A673 (cell line): Measurements from ENCODE around the gene ELOF1. TPM values are rescaled to one million over a fixed set of nuclear protein-coding genes. Genes with fewer than 3 reads are reported as not detected.

Source experiments
- BruUV-seq: library from RNA; stranded (reverse); fragments of 400-500 nt; replicated peaks from 2 replicates; lab custom pipeline; 2021; lab: Mats Ljungman, UMichigan
- CTCF ChIA-PET: fragments of 300-600 bp; sonication (Branson Sonifier 250); formaldehyde crosslinking; loops from one replicate; lab custom pipeline; 2022; ENCODE audit warnings: antibody characterized with exemption; lab: Charles Lee
- POLR2A ChIA-PET: fragments of 300-600 bp; sonication (Branson Sonifier 250); formaldehyde crosslinking; loops from one replicate; lab custom pipeline; 2022; ENCODE audit warnings: antibody characterized with exemption; ENCODE audit not compliant: low non-redundant PET; lab: Charles Lee
- DNase-seq: peaks from one replicate; pipeline ENCODE4 v3.0.0-alpha.2; 2015; ENCODE audit warnings: low spot score
- H3K27ac ChIP-seq: fragments of 200-600 bp; sonication (generic); 2 replicates; pipeline ENCODE4 v1.5.1; 2016; ENCODE audit warnings: mixed run types, low read depth, mild to moderate bottlenecking, mixed read lengths, antibody characterized with exemption, low read length; ENCODE audit not compliant: poor library complexity, severe bottlenecking
- H3K27me3 ChIP-seq: fragments of 200-600 bp; sonication (generic); replicated peaks from 2 replicates; pipeline ENCODE4 v1.6.1; 2017; ENCODE audit warnings: mixed run types, low read depth, mild to moderate bottlenecking, mixed read lengths, antibody characterized with exemption, low read length; ENCODE audit not compliant: insufficient read depth, poor library complexity
- H3K36me3 ChIP-seq: fragments of 200-600 bp; sonication (generic); 2 replicates; pipeline ENCODE4 v1.6.1; 2016; ENCODE audit warnings: mixed run types, mild to moderate bottlenecking, mixed read lengths, antibody characterized with exemption, low read length; ENCODE audit not compliant: insufficient read depth, poor library complexity, severe bottlenecking
- H3K4me1 ChIP-seq: fragments of 200-600 bp; sonication (generic); 2 replicates; pipeline ENCODE4 v1.6.1; 2017; ENCODE audit warnings: mixed run types, mild to moderate bottlenecking, mixed read lengths, antibody characterized with exemption, low read length; ENCODE audit not compliant: insufficient read depth, poor library complexity, severe bottlenecking
- H3K4me3 ChIP-seq: fragments of 200-600 bp; sonication (generic); 2 replicates; pipeline ENCODE4 v1.5.1; 2016; ENCODE audit warnings: low read depth, mixed run types, mild to moderate bottlenecking, mixed read lengths, low read length; ENCODE audit not compliant: poor library complexity, severe bottlenecking
- H3K9me3 ChIP-seq: fragments of 200-600 bp; sonication (generic); 2 replicates; pipeline ENCODE4 v1.6.1; 2016; ENCODE audit warnings: mixed run types, low read depth, mild to moderate bottlenecking, mixed read lengths, antibody characterized with exemption, low read length; ENCODE audit not compliant: poor library complexity, severe bottlenecking
- CTCF ChIP-seq: fragments of 300-800, 200-600 bp; sonication (generic); conservative IDR thresholded peaks from 2 replicates; pipeline ENCODE4 v1.5.1; 2017; ENCODE audit warnings: low read depth, mild to moderate bottlenecking, antibody characterized with exemption, low read length, moderate library complexity, mixed read lengths
- EZH2 ChIP-seq: fragments of 200-600 bp; sonication (generic); IDR thresholded peaks from 2 replicates; pipeline ENCODE4 v1.6.1; 2017; ENCODE audit warnings: borderline replicate concordance, low read depth, mild to moderate bottlenecking, mixed read lengths, antibody characterized with exemption, low read length; ENCODE audit not compliant: poor library complexity, severe bottlenecking
- intact Hi-C: fragments of 100-400 bp; cut with micrococcal nuclease; formaldehyde crosslinking; loops from one replicate; pipeline ENCODE4 v1.10.0; 2022; ENCODE audit not compliant: unreplicated experiment
- total RNA-seq: library from RNA; stranded (reverse); gene quantifications from 2 replicates; pipeline ENCODE4 v1.2.3, GENCODE V29; 2021

Gene ELOF1
- total RNA-seq, 1 experiment from 2014 or later: 97.9 TPM

- no TSS peak for BruUV-seq
- Histone ChIP-seq H3K27ac (no peak overlapping the region), H3K36me3 (peaks cover 15% of the 10 kb centered on the region), H3K9me3 (no peaks in the 10 kb centered on the region), H3K27me3 (no peaks in the 10 kb centered on the region), H3K4me3 (no peak overlapping the region), H3K4me1 (peaks cover 2% of the 10 kb centered on the region)
- intact Hi-C loops: no loop called here
- CTCF ChIA-PET: no interaction called here
- no peak for TF ChIP-seq CTCF
- TF ChIP-seq EZH2: no peak
- POLR2A ChIA-PET: no interaction called here
- no peak for DNase-seq
These were observed 37.1 kb upstream of the ELOF1 start for GRCh38 chr19:11596156-11596555.

GRCh38 chr19:11594084-11594483 is 35.1 kb upstream of the ELOF1 start:
- intact Hi-C loops: no loop called here
- no TSS peak for BruUV-seq
- TF ChIP-seq CTCF (no peak), EZH2 (no peak)
- ChIA-PET CTCF (interaction anchor here (0.6 to 1.2 kb wide), 2 partner anchors 35 to 159 kb away, joined by 4 to 5 read pairs; partner anchors contain the start of genes ELOF1 and ODAD3), POLR2A (no interaction called here)
- Histone ChIP-seq H3K4me1 (peaks cover 2% of the 10 kb centered on the region), H3K36me3 (peaks cover 3% of the 10 kb centered on the region), H3K27ac (no peak overlapping the region), H3K4me3 (no peak overlapping the region), H3K9me3 (no peaks in the 10 kb centered on the region), H3K27me3 (no peaks in the 10 kb centered on the region)
- DNase-seq: no peak

GRCh38 chr19:11587975-11588631 is 29.1 kb upstream of the ELOF1 start:
- H3K27ac ChIP-seq: no peak overlapping the region
- no peaks in the 10 kb centered on the region for H3K36me3 ChIP-seq
- no peaks in the 10 kb centered on the region for H3K4me1 ChIP-seq
- H3K27me3 ChIP-seq: no peaks in the 10 kb centered on the region
- H3K4me3 ChIP-seq: no peak overlapping the region
- no peak for DNase-seq
- POLR2A ChIA-PET: no interaction called here
- intact Hi-C loops: loop anchor here (2.0 to 10.0 kb wide), 3 partner anchors 27 to 293 kb away; partner anchors contain the start of gene TSPAN16
- TF ChIP-seq EZH2 (no peak), CTCF (no peak; the same call in 1 of the 2 replicates)
- CTCF ChIA-PET: interaction anchor here (0.6 kb wide), 1 partner anchor 531 kb away, joined by 3 read pairs; no protein-coding TSS in a partner anchor
- no peaks in the 10 kb centered on the region for H3K9me3 ChIP-seq
- BruUV-seq: no TSS peak
